Testis (tissue), 2 donors: ENCODE measurements around the gene PSMG4.

ENCODE experiments used
- POLR2A ChIP-seq: fragments of 450-650 bp; IDR thresholded peaks from one replicate; pipeline ENCODE4 v1.6.1; 2017; ENCODE audit warnings: antibody characterized with exemption, mild to moderate bottlenecking, moderate library complexity
- TF ChIP-seq, protein P1 (sequence below), 3 experiments: fragments of 450-650 bp in 2 of 3; fragments of 200-600 bp in 1 of 3; sonication (generic) in 1 of 3; IDR thresholded peaks; one replicate each; pipeline ENCODE4 v1.5.1; 2016 to 2019; ENCODE audit warnings: antibody characterized with exemption in 3 of 3, mild to moderate bottlenecking in 2 of 3, moderate library complexity in 1 of 3

DNA sequence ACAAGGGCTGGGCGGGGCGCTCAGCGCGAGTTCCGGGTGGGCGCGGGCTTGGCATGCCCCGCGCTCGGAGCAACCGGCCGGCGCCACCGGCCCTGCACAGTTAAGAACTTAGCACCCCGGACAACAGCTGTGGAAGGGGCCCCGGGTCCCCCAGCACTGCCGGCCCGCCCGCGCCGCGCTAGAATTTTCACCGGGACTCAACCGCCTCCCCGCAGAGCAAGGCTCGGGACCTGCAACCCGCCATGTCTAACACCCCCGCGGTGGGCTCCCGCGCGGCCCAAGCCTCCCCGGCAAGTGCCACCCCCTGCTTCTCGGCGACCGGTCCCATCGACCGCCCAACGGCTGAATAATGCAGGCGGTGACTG is 5.2 kb upstream of the PSMG4 start:
- TF ChIP-seq, protein P1, sequence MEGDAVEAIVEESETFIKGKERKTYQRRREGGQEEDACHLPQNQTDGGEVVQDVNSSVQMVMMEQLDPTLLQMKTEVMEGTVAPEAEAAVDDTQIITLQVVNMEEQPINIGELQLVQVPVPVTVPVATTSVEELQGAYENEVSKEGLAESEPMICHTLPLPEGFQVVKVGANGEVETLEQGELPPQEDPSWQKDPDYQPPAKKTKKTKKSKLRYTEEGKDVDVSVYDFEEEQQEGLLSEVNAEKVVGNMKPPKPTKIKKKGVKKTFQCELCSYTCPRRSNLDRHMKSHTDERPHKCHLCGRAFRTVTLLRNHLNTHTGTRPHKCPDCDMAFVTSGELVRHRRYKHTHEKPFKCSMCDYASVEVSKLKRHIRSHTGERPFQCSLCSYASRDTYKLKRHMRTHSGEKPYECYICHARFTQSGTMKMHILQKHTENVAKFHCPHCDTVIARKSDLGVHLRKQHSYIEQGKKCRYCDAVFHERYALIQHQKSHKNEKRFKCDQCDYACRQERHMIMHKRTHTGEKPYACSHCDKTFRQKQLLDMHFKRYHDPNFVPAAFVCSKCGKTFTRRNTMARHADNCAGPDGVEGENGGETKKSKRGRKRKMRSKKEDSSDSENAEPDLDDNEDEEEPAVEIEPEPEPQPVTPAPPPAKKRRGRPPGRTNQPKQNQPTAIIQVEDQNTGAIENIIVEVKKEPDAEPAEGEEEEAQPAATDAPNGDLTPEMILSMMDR (IDR thresholded peaks at IDR 0.05) = no peak
- no peak for TF ChIP-seq POLR2A
